Lower leg skin (tissue), 3 donors: ENCODE results near the gene PYDC1.

Experiments
- POLR2A ChIP-seq, 2 donors: fragments of 450-650 bp; IDR thresholded peaks; one replicate each; pipeline ENCODE4 v1.6.1; 2016 to 2017; ENCODE audit warnings: antibody characterized with exemption in 2 of 2, mild to moderate bottlenecking in 1 of 2, moderate library complexity in 1 of 2
- TF ChIP-seq, protein P1 (sequence below), 3 donors: fragments of 450-650 bp; IDR thresholded peaks; one replicate each; pipeline ENCODE4 v1.5.1; 2016; ENCODE audit warnings: antibody characterized with exemption in 3 of 3, mild to moderate bottlenecking in 3 of 3, moderate library complexity in 2 of 3

DNA sequence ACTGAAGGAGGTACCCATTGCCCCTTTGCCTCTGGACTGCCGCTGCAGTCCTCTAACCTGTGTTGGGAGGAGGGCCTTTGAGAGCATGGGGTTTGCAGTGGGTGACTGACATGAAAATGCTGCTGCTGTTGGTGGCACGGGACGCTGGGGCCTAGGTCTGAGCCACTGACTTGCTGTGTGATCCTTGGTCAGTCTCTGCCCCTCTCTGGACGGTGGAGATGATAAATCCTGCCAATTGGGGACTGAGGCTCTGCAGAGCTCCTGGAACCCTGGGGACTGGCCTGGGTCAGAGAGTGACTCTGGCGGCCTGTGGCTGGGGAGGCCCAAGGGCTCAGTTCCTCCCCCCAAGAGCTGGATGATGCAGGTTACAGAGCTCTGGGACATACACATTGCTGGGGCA lies 6.1 kb upstream of the PYDC1 start:
- TF ChIP-seq, protein P1, sequence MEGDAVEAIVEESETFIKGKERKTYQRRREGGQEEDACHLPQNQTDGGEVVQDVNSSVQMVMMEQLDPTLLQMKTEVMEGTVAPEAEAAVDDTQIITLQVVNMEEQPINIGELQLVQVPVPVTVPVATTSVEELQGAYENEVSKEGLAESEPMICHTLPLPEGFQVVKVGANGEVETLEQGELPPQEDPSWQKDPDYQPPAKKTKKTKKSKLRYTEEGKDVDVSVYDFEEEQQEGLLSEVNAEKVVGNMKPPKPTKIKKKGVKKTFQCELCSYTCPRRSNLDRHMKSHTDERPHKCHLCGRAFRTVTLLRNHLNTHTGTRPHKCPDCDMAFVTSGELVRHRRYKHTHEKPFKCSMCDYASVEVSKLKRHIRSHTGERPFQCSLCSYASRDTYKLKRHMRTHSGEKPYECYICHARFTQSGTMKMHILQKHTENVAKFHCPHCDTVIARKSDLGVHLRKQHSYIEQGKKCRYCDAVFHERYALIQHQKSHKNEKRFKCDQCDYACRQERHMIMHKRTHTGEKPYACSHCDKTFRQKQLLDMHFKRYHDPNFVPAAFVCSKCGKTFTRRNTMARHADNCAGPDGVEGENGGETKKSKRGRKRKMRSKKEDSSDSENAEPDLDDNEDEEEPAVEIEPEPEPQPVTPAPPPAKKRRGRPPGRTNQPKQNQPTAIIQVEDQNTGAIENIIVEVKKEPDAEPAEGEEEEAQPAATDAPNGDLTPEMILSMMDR (IDR thresholded peaks at IDR 0.05): no peak
- TF ChIP-seq POLR2A (IDR thresholded peaks at IDR 0.05): no peak
